Karpas-422 (cell line): Measurements from ENCODE around the gene ANXA4. TPM values are rescaled to one million over a fixed set of nuclear protein-coding genes. Genes with fewer than 3 reads are reported as not detected.
"Not testable (repeated sequence)": the region's sequence is repeated elsewhere in the genome, so short reads cannot be mapped to it uniquely, and the experiment has no call there.

Experiments used
- DNase-seq: peaks from one replicate; pipeline ENCODE4 v3.0.0-alpha.2; 2015
- H2AFZ ChIP-seq: fragments of 200-600 bp; sonication (generic); 2 replicates; pipeline ENCODE4 v1.6.1; 2014; ENCODE audit warnings: antibody characterized with exemption, low read length, mixed read lengths
- H3K27ac ChIP-seq: fragments of 200-600 bp; sonication (generic); 2 replicates; pipeline ENCODE4 v1.5.1; 2014; ENCODE audit warnings: mild to moderate bottlenecking, low read length, moderate library complexity
- H3K27me3 ChIP-seq: fragments of 200-600 bp; sonication (generic); 2 replicates; pipeline ENCODE4 v1.6.1; 2014; ENCODE audit warnings: low read length, mixed read lengths
- H3K36me3 ChIP-seq: fragments of 200-600 bp; sonication (generic); 2 replicates; pipeline ENCODE4 v1.6.1; 2014; ENCODE audit warnings: low read length, mixed read lengths; ENCODE audit not compliant: insufficient read depth
- H3K4me1 ChIP-seq: fragments of 200-600 bp; sonication (generic); 2 replicates; pipeline ENCODE4 v1.6.1; 2014; ENCODE audit warnings: mild to moderate bottlenecking, low read length, mixed read lengths
- H3K4me2 ChIP-seq: fragments of 200-600 bp; sonication (generic); 2 replicates; pipeline ENCODE4 v1.6.1; 2014; ENCODE audit warnings: low read length, low read depth, mild to moderate bottlenecking; ENCODE audit not compliant: poor library complexity, severe bottlenecking
- H3K4me3 ChIP-seq: fragments of 200-600 bp; sonication (generic); 2 replicates; pipeline ENCODE4 v1.5.1; 2014; ENCODE audit warnings: mild to moderate bottlenecking, antibody characterized with exemption, low read length, mixed read lengths
- H3K79me2 ChIP-seq: fragments of 200-600 bp; sonication (generic); 2 replicates; pipeline ENCODE4 v1.6.1; 2014; ENCODE audit warnings: mild to moderate bottlenecking, low read length, mixed read lengths
- H3K9ac ChIP-seq: fragments of 200-600 bp; sonication (generic); 2 replicates; pipeline ENCODE4 v1.6.0; 2014; ENCODE audit warnings: low read length
- H3K9me2 ChIP-seq: fragments of 200-600 bp; sonication (generic), shearing (Covaris generic); replicated peaks from 2 replicates; pipeline ENCODE4 v1.6.0; 2014; ENCODE audit warnings: mild to moderate bottlenecking, low read length, moderate library complexity; ENCODE audit not compliant: insufficient read depth
- H3K9me3 ChIP-seq: fragments of 300-700, 200-600 bp; sonication (generic); 2 replicates; pipeline ENCODE4 v1.6.1; 2014; ENCODE audit warnings: low read length, mixed read lengths
- H4K20me1 ChIP-seq: fragments of 200-600 bp; sonication (generic); 2 replicates; pipeline ENCODE4 v1.6.1; 2014; ENCODE audit warnings: mild to moderate bottlenecking, antibody characterized with exemption, low read length, low read depth; ENCODE audit not compliant: insufficient read depth
- total RNA-seq: library from RNA; depleted of rRNA; stranded (reverse); fragments of >200 nt; shearing (Covaris generic); gene quantifications from 2 replicates; pipeline ENCODE4 v1.2.3, GENCODE V29; 2014; ENCODE audit warnings: low replicate concordance

The ANXA4 gene
- total RNA-seq, 1 experiment from 2014 or later, result 1.1 TPM

GRCh38 chr2:69750246-69750645 is 8.3 kb downstream of the ANXA4 start:
- Histone ChIP-seq H2AFZ (no peak overlapping the region), H3K27me3 (no peaks in the 10 kb centered on the region), H3K9me3 (no peaks in the 10 kb centered on the region), H3K27ac (no peak overlapping the region), H3K4me1 (no peaks in the 10 kb centered on the region), H3K4me2 (no peak overlapping the region), H4K20me1 (no peaks in the 10 kb centered on the region), H3K36me3 (no peaks in the 10 kb centered on the region), H3K4me3 (no peak overlapping the region), H3K9me2 (no peaks in the 10 kb centered on the region), H3K79me2 (no peaks in the 10 kb centered on the region), H3K9ac (no peak overlapping the region)
- DNase-seq, result no peak

GRCh38 chr2:69753659-69754363 is 11.9 kb downstream of the ANXA4 start:
- H3K79me2 ChIP-seq, result no peaks in the 10 kb centered on the region
- DNase-seq, result no peak

GRCh38 chr2:69754633-69755032 is 12.7 kb downstream of the ANXA4 start:
- Histone ChIP-seq H3K79me2 (no peaks in the 10 kb centered on the region), H3K4me3 (no peak overlapping the region), H3K9me2 (no peaks in the 10 kb centered on the region), H3K9ac (no peak overlapping the region), H4K20me1 (no peaks in the 10 kb centered on the region), H3K4me1 (no peaks in the 10 kb centered on the region), H2AFZ (0 out of 2 replicates have a peak overlapping the region, but pooled peaks have one; percentile 7), H3K9me3 (no peaks in the 10 kb centered on the region), H3K27ac (no peak overlapping the region), H3K27me3 (no peaks in the 10 kb centered on the region), H3K4me2 (no peak overlapping the region), H3K36me3 (no peaks in the 10 kb centered on the region)
- no peak for DNase-seq

More at GRCh38 chr2:69753659-69754363, 11.9 kb downstream of the ANXA4 start:
- Histone ChIP-seq H3K4me2 (no peak overlapping the region), H4K20me1 (no peaks in the 10 kb centered on the region), H3K9ac (no peak overlapping the region), H3K4me1 (no peaks in the 10 kb centered on the region), H3K9me2 (no peaks in the 10 kb centered on the region), H3K36me3 (no peaks in the 10 kb centered on the region), H2AFZ (no peak overlapping the region), H3K4me3 (no peak overlapping the region), H3K9me3 (no peaks in the 10 kb centered on the region), H3K27ac (no peak overlapping the region), H3K27me3 (no peaks in the 10 kb centered on the region)

- H2AFZ ChIP-seq, result no peak overlapping the region
- H3K36me3 ChIP-seq, result no peaks in the 10 kb centered on the region
- H3K27ac ChIP-seq, result no peak overlapping the region
- H3K4me1 ChIP-seq, result no peaks in the 10 kb centered on the region
- H3K9me2 ChIP-seq, result no peaks in the 10 kb centered on the region
- H3K79me2 ChIP-seq, result no peaks in the 10 kb centered on the region
- no peak for DNase-seq
- no peak overlapping the region for H3K4me2 ChIP-seq
- no peak overlapping the region for H3K9ac ChIP-seq
- H3K4me3 ChIP-seq, result no peak overlapping the region
- no peaks in the 10 kb centered on the region for H3K9me3 ChIP-seq
- H3K27me3 ChIP-seq, result no peaks in the 10 kb centered on the region
- H4K20me1 ChIP-seq, result no peaks in the 10 kb centered on the region
Measured at GRCh38 chr2:69755862-69756467, 14.0 kb downstream of the ANXA4 start.

- Histone ChIP-seq H2AFZ (no peak overlapping the region), H3K4me3 (no peak overlapping the region)
Measured at GRCh38 chr2:69762025-69762424, 20.1 kb downstream of the ANXA4 start.

GRCh38 chr2:69762513-69763494 is 20.9 kb downstream of the ANXA4 start:
- H3K9me3 ChIP-seq, result no peaks in the 10 kb centered on the region
- no peak overlapping the region for H3K9ac ChIP-seq
- H3K27me3 ChIP-seq, result no peaks in the 10 kb centered on the region
- H3K4me1 ChIP-seq, result no peaks in the 10 kb centered on the region
- no peak overlapping the region for H2AFZ ChIP-seq
- H3K4me3 ChIP-seq, result no peak overlapping the region
- H3K79me2 ChIP-seq, result no peaks in the 10 kb centered on the region
- no peak overlapping the region for H3K27ac ChIP-seq
- H3K9me2 ChIP-seq, result no peaks in the 10 kb centered on the region
- no peak overlapping the region for H3K4me2 ChIP-seq
- DNase-seq, result no peak
- no peaks in the 10 kb centered on the region for H3K36me3 ChIP-seq
- H4K20me1 ChIP-seq, result no peaks in the 10 kb centered on the region

More at GRCh38 chr2:69762025-69762424, 20.1 kb downstream of the ANXA4 start:
- Histone ChIP-seq H3K27ac (no peak overlapping the region), H3K4me2 (no peak overlapping the region), H3K4me1 (no peaks in the 10 kb centered on the region), H3K36me3 (no peaks in the 10 kb centered on the region), H3K9me3 (no peaks in the 10 kb centered on the region), H3K9me2 (no peaks in the 10 kb centered on the region), H3K9ac (no peak overlapping the region), H3K27me3 (no peaks in the 10 kb centered on the region), H4K20me1 (no peaks in the 10 kb centered on the region), H3K79me2 (no peaks in the 10 kb centered on the region)
- no peak for DNase-seq

- H3K4me1 ChIP-seq, H3K9ac ChIP-seq, H3K36me3 ChIP-seq, H3K9me3 ChIP-seq, H3K27me3 ChIP-seq, H2AFZ ChIP-seq, H3K9me2 ChIP-seq, DNase-seq, H3K4me2 ChIP-seq, H4K20me1 ChIP-seq, H3K79me2 ChIP-seq, H3K4me3 ChIP-seq, H3K27ac ChIP-seq: not testable (repeated sequence)
Measured at GRCh38 chr2:69763831-69764230, 21.9 kb downstream of the ANXA4 start.
